AG20443 (cell line): ENCODE measurements around the gene CDCA3.

Experiments used
- DNase-seq: peaks from one replicate; pipeline ENCODE4 v3.0.0; 2012; ENCODE audit warnings: low spot score, mixed read lengths

The CDCA3 gene

GRCh38 chr12:6852651-6853354 is 1.7 kb upstream of the CDCA3 start:
- DNase-seq: peak; percentile 78

GRCh38 chr12:6851921-6852650 is 1.0 kb upstream of the CDCA3 start, which contains the start of gene USP5:
Gene USP5 (plus strand): TSS chr12:6852150. CDS start chr12:6852180, 30 bp downstream.
- DNase-seq: peak; percentile 98

GRCh38 chr12:6850796-6851152 is 312 bp downstream of the CDCA3 start:
- peak; percentile 27 for DNase-seq

GRCh38 chr12:6849976-6850560 is 1.0 kb downstream of the CDCA3 start:
- no peak for DNase-seq

GRCh38 chr12:6849427-6849826 is 1.7 kb downstream of the CDCA3 start:
- no peak for DNase-seq

GRCh38 chr12:6847676-6848075 is 3.4 kb downstream of the CDCA3 start:
- DNase-seq: no peak

GRCh38 chr12:6846316-6846869 is 4.7 kb downstream of the CDCA3 start:
- DNase-seq: no peak

GRCh38 chr12:6845395-6845794 is 5.7 kb downstream of the CDCA3 start:
- DNase-seq: no peak

- DNase-seq: no peak
Observed at GRCh38 chr12:6843118-6843902, 7.8 kb downstream of the CDCA3 start.

GRCh38 chr12:6842075-6842474 is 9.0 kb downstream of the CDCA3 start:
- DNase-seq: no peak

GRCh38 chr12:6840761-6841515 is 10.1 kb downstream of the CDCA3 start, which contains the start of gene GNB3:
Gene GNB3 (plus strand): TSS chr12:6840925. CDS start chr12:6841288, 363 bp downstream.
- DNase-seq: no peak

GRCh38 chr12:6840330-6840729 is 10.8 kb downstream of the CDCA3 start:
- no peak for DNase-seq

GRCh38 chr12:6839482-6840201 is 11.4 kb downstream of the CDCA3 start:
- DNase-seq: no peak

- no peak for DNase-seq
Observed at GRCh38 chr12:6838854-6839253, 12.2 kb downstream of the CDCA3 start.

GRCh38 chr12:6837370-6838060 is 13.6 kb downstream of the CDCA3 start:
- DNase-seq: no peak

- no peak for DNase-seq
Observed at GRCh38 chr12:6836851-6837250, 14.2 kb downstream of the CDCA3 start.

GRCh38 chr12:6834873-6835272 is 16.2 kb downstream of the CDCA3 start:
- no peak for DNase-seq

- DNase-seq: no peak
Observed at GRCh38 chr12:6834254-6834653, 16.8 kb downstream of the CDCA3 start.

- DNase-seq: no peak
Observed at GRCh38 chr12:6833189-6833890, 17.7 kb downstream of the CDCA3 start.
